NCI-H1105 (cell line): ENCODE results near the gene NQO1.
A peak's percentile ranks its signal among the peaks of the same experiment; 100 is the strongest.
"Not testable (repeated sequence)": the region's sequence is repeated elsewhere in the genome, so short reads cannot be mapped to it uniquely, and the experiment has no call there.

Source experiments
- DNase-seq: peaks from one replicate; lab custom pipeline; 2025; lab: John Stamatoyannopoulos, UW

Gene NQO1

GRCh38 chr16:69726313-69727060 lies at the start of gene NQO1:
Gene NQO1, minus strand, starts transcription at chr16:69726560. Its CDS starts 121 bp downstream, at chr16:69726439.
- DNase-seq = peak; percentile 81

DNA sequence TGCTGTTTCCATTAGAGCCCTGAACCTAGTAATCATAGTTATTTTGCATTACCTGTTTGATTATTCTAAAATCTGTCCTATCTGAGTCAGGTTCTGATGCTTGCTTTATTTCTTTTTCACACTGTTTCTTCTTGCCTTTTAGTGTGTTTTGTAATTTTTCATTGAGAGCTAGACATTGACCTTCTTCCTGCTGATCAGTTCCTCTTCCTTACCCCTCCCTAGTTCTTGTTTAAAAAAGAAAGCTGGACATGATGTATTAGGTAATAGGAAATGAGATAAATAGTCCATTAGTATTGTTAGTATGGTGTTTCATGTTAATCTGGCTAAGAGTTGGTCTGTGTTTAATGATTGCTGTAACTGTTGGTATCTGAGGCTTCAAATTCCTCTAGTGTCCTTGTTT lies 49.2 kb upstream of the NQO1 start:
- DNase-seq = no peak

DNA sequence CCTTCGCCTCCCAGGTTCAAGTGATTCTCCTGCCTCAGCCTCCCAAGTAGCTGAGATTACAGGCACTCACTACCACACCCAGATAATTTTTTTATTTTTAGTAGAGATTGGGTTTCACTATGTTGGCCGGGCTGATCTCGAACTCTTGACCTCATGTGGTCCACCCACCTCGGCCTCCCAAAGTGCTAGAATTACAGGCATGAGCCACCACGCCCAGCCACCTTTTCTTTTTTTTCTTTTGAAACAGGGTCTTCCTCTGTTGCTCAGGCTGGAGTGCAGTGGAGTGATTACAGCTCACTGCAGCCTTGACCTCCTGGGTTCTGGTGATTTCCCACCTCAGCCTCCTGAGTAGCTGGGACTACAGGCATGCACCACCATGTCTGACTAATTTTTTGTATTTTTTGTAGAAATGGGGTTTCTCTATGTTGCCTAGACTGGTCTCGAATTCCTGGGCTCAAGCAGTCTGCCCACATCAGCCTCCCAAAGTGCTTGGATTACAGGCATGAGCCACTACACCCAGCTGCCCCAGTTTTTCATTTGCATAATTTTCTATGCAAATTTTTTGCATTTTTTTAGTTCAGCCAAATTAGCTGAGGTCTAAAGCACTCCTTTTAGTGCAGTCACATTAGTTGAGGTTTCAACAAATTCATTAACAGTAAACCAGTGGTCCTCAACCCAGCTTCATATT lies 47.0 kb upstream of the NQO1 start:
- DNase-seq = no peak

- no peak for DNase-seq
These were observed 45.2 kb upstream of the NQO1 start for GRCh38 chr16:69771651-69771967.

- DNase-seq = no peak
These were observed 43.0 kb upstream of the NQO1 start for GRCh38 chr16:69769404-69769803.

GRCh38 chr16:69768666-69769065 lies 42.3 kb upstream of the NQO1 start:
- no peak for DNase-seq

- DNase-seq = no peak
These were observed 41.3 kb upstream of the NQO1 start for GRCh38 chr16:69767459-69768229.

- no peak for DNase-seq
These were observed 37.2 kb upstream of the NQO1 start for GRCh38 chr16:69763599-69763942.

DNA sequence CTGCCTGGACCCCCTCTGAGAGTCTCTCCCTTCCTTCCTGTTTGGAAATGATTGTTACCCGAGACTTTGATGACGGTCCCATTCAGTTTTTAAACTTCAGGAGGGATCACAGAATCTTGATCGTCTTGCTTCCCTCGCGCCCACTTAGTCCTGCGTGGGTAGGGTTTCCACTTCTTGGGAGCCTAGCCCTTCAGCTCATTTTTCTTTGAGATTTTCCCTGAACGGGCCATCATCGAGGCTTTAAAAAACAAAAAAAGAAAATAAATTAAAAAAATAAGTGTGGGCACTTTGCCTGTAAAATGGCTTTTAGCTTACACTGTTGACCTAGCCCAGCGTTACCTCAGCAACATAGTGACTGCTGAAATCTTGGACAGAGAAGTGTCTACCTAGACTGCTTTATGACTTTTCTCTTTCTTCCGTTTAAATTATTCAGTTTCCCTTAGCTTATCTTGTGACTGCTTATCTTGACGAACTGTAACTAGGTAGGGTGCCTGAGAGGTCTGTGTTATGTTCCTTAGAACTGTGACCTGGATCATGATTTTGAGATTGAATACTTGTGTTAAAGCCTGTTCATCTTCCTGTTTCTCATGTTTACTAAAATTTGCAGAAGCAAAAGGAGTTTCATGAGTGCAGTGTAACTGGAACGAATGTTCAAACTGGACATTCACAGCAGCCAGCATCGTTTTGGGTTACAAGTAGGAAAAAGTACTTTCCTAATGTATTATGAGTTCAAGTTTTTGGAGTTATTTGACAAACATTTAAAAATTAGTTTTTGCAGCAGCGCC lies 36.6 kb upstream of the NQO1 start:
- DNase-seq = no peak

GRCh38 chr16:69761983-69762813 lies 35.8 kb upstream of the NQO1 start, which contains the start of gene WWP2:
Gene WWP2, plus strand, starts transcription at chr16:69762332. Its CDS starts 24,679 bp downstream, at chr16:69787011.
- peak; percentile 62 for DNase-seq

DNA sequence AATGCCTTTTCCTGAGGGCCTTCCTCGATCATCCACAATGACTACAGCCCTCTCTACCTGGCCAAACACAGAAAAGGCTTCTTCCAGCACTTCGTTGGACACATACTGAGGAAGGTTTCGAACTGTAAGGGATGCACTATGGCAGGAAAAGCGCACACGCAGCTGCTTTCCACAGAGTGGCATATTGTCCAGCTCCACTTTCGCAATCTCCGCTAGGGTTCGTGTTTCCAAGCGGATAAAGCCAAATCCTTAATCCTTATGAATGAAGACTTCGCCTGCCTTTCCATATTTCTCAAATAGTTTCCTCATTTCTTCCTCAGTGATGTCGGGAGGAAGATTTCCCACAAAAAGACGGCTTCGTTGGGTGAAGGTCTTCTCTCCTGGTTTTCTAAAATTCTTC lies 31.0 kb upstream of the NQO1 start:
- not testable (repeated sequence) for DNase-seq

DNA sequence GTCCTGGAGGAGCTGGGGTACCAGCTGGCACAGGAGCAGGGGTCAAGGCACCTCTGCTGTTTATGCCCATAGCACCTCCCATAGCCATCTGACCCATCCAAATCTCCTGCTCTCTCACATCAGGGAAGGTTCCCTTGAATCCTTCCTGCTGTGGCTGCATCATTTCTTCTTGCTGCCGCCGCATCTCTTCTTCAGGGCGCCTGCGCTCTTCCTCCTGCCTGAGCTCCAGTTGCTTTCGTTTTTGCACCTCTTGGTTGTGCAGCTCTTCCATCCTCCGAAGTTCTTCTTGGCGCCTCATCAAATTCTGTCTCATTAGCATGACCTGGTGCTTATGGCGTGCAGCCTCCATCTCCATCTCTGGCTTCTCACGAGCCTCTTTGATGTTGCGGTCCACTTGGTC lies 30.3 kb upstream of the NQO1 start:
- DNase-seq = no peak

- DNase-seq = peak; percentile 87
These were observed 28.3 kb upstream of the NQO1 start, which contains the start of gene NOB1 for GRCh38 chr16:69754469-69755310. Gene NOB1, minus strand, starts transcription at chr16:69754926. Its CDS starts 16 bp downstream, at chr16:69754910.

DNA sequence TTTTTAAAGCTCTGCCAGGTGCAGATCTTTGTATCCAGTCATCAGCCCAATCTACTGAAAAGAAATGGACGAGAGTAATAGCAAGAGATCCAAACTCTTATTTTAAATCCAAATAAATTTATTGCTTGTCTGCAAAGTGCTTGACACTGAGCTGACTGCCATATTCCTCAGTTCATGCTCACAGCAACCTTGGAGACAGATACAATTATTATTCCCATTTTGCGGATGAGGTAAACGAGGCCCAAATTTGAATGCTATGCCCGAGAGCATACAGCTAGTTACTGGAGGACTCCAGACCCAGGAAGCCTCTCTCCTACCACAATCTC lies 27.7 kb upstream of the NQO1 start:
- DNase-seq = no peak

GRCh38 chr16:69748694-69749345 lies 22.5 kb upstream of the NQO1 start:
- DNase-seq = no peak

DNA sequence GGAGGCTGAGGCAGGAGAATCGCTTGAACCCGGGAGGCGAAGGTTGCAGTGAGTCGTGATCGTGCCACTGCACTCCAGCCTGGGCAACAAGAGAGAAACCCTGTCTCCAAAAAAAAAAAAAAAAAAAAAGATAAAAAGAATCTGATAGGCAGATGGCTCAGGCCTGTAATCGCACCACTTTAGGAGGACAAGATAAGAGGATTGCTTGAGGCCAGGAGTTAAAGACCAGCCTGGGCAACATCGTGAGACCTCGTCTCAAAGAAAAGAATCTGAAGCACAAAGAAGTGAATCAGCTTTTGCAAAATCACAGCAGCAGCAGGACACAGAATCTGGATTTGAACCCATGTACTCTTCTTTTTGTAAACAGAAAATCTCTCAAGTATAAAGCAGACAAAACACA lies 20.8 kb upstream of the NQO1 start:
- no peak for DNase-seq

DNA sequence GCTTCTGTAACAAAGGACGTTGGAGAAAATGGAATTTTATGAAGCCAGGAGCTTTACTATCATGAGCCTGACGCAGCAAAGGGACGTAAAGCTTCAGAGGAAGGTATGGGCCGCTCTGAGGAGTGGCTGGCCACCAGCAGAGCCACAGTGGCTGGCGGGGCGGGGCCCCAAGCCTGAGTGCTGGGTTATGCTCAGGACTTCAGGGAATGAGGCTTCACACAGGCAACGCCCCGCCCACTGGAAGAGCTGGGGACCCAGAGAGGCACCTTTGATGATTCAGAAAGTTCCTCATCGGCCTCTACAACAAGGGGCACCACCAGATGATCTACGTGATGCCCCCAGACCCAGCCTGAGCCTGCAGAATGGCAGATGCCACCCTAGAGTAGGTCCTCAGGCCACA lies 19.6 kb upstream of the NQO1 start:
- no peak for DNase-seq

DNA sequence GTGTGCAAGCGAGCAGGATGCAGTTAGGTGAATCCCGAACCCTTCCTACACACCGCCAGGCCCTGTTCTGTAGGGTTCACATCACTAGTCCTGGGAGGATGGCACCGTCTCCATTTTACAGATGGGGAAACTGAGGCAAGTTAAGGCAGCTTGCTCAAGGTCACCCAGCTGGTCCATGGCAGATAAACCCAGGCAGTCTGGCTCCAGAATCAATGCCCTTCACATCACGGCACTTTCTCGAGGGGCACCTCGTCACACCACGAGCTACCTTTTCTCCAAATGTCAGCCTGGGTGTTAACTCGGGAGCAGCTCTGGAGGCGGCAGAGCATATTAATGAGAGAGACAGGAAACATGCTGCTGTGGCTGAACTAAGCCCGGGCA lies 18.9 kb upstream of the NQO1 start:
- no peak for DNase-seq

DNA sequence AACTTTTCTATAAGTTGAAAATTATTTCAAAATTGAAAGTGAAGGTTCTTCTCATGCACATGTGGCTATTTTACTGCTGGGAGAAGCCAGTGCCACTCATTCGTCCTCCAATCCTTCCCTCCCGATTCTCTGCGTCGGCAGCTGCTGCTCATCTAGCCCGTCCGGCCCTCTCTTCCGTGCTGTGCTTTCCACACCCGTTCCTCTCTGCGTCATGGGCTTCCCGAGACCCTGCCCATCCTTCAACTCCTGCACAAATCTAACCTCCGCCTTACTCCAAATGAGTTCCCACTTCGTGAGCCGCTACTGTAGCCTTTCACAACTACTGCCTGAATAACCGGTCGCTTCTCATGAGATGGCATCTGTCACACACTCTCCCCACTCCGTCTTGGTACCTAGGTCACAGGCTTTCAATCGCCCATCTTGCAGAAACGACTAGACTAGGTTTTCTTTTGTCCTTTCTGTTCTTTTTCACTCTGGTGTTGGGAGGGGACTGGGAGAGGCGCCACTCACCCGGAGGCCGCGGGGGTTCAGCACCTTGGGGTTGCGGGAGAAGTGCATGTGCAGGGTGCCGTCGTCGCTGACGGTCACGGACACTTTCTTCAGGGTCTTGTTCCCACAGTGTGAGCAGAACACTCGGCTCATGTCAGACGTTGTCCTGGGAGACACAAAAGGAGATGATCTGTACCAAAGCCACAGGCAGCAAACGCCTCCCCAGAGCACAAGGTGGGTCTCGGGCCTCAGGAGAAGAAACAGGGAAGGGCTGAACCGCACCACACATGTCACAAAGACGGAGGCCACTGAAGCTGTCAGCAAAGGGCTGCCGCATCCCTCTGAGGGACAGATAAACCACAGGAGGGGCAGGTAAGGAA lies 18.2 kb upstream of the NQO1 start:
- DNase-seq = no peak
